SK-N-SH (cell line): ENCODE measurements around the gene PIGN. TPM values are rescaled to one million over a fixed set of nuclear protein-coding genes. Genes with fewer than 3 reads are reported as not detected.

Source experiments
- CTCF ChIA-PET: fragments of 300-600, 350-600 bp; formaldehyde crosslinking; extraction: SDS; loops from one replicate; lab custom pipeline; 2021; lab: Yijun Ruan, JAX
- POLR2A ChIA-PET: fragments of 350-600 bp; sonication (Branson Sonifier 250); formaldehyde crosslinking; extraction: SDS; loops from one replicate; lab custom pipeline; 2020; ENCODE audit warnings: antibody characterized with exemption, inconsistent platforms; lab: Yijun Ruan, JAX
- DNase-seq: peaks from one replicate; pipeline ENCODE4 v3.0.0; 2012
- H2AFZ ChIP-seq: fragments of 200-600 bp; sonication (generic); 2 replicates; pipeline ENCODE4 v1.8.1; 2016; ENCODE audit warnings: antibody characterized with exemption, mild to moderate bottlenecking, low read depth
- H3F3A ChIP-seq: fragments of 200-600 bp; sonication (generic); replicated peaks from 2 replicates; pipeline ENCODE3; 2016; ENCODE audit warnings: antibody characterized with exemption, mild to moderate bottlenecking; ENCODE audit not compliant: insufficient read depth
- H3K27ac ChIP-seq, 2 experiments: fragments of 200-500 bp in 1 of 2; fragments of 200-600 bp in 1 of 2; sonication (Bioruptor generic) in 1 of 2; sonication (generic), shearing (Covaris generic) in 1 of 2; 2 replicates each; pipeline versions ENCODE4 v1.5.1 to v1.6.1; 2014 to 2016; ENCODE audit warnings: low read depth in 2 of 2, inconsistent platforms in 1 of 2, low read length in 1 of 2, mild to moderate bottlenecking in 1 of 2, mixed read lengths in 1 of 2
- H3K27me3 ChIP-seq: fragments of 200-600 bp; sonication (generic), shearing (Covaris generic); 2 replicates; pipeline ENCODE4 v1.6.1; 2016; ENCODE audit warnings: mixed run types; ENCODE audit not compliant: insufficient read depth
- H3K36me3 ChIP-seq, 2 experiments: fragments of 200-500 bp in 1 of 2; fragments of 200-600 bp in 1 of 2; sonication (Bioruptor generic) in 1 of 2; sonication (generic) in 1 of 2; replicated peaks in 1 of 2; 2 replicates each; pipeline versions ENCODE3 to v1.5.1; 2014 to 2016; ENCODE audit warnings: low read length in 1 of 2, mild to moderate bottlenecking in 1 of 2; ENCODE audit not compliant: insufficient read depth in 2 of 2, control insufficient read depth in 1 of 2
- H3K4me1 ChIP-seq, 2 experiments: fragments of 200-500 bp in 1 of 2; fragments of 200-600 bp in 1 of 2; sonication (Bioruptor generic) in 1 of 2; sonication (generic), shearing (Covaris generic) in 1 of 2; 2 replicates each; pipeline versions ENCODE4 v1.5.1 to v1.6.1; 2014 to 2016; ENCODE audit warnings: low read depth in 1 of 2, low read length in 1 of 2, mixed run types in 1 of 2; ENCODE audit not compliant: insufficient read depth in 2 of 2, control insufficient read depth in 1 of 2
- H3K4me2 ChIP-seq: fragments of 200-600 bp; sonication (generic), shearing (Covaris generic); 2 replicates; pipeline ENCODE4 v1.6.1; 2017; ENCODE audit warnings: mixed run types
- H3K4me3 ChIP-seq, 2 experiments: fragments of 200-500 bp in 1 of 2; fragments of 200-600 bp in 1 of 2; sonication (Bioruptor generic) in 1 of 2; sonication (generic), shearing (Covaris generic) in 1 of 2; 2 replicates each; pipeline versions ENCODE4 v1.5.1 to v1.8.1; 2014 to 2016; ENCODE audit warnings: low read depth in 2 of 2, inconsistent platforms in 1 of 2, low read length in 1 of 2, mild to moderate bottlenecking in 1 of 2, mixed read lengths in 1 of 2, moderate library complexity in 1 of 2
- H3K79me2 ChIP-seq: fragments of 200-600 bp; sonication (generic); 2 replicates; pipeline ENCODE4 v1.8.1; 2017; ENCODE audit warnings: mild to moderate bottlenecking; ENCODE audit not compliant: insufficient read depth
- H3K9ac ChIP-seq: fragments of 200-600 bp; sonication (generic); 2 replicates; pipeline ENCODE4 v1.6.1; 2017; ENCODE audit warnings: mixed run types
- H3K9me2 ChIP-seq: fragments of 200-600 bp; sonication (generic); 2 replicates; pipeline ENCODE4 v1.6.1; 2017; ENCODE audit warnings: mixed run types
- H3K9me3 ChIP-seq: fragments of 200-600 bp; sonication (generic); 2 replicates; pipeline ENCODE4 v1.6.1; 2017; ENCODE audit warnings: mixed run types, mild to moderate bottlenecking, moderate library complexity
- H4K20me1 ChIP-seq: fragments of 200-600 bp; sonication (generic); 2 replicates; pipeline ENCODE4 v1.6.1; 2017; ENCODE audit warnings: mild to moderate bottlenecking, mixed run types; ENCODE audit not compliant: insufficient read depth
- ELF1 ChIP-seq: IDR thresholded peaks from 2 replicates; pipeline ENCODE4 v1.4.0; 2012
- EP300 ChIP-seq, 2 experiments: IDR thresholded peaks; 2 replicates each; pipeline versions ENCODE4 v1.4.0 to v1.6.1; 2012; ENCODE audit warnings: borderline replicate concordance in 1 of 2, low read depth in 1 of 2, low read length in 1 of 2
- EZH2phosphoT487 ChIP-seq: fragments of 200-600 bp; sonication (generic); IDR thresholded peaks from 2 replicates; pipeline ENCODE4 v1.6.1; 2017; ENCODE audit warnings: low read depth, mixed run types, mild to moderate bottlenecking, antibody characterized with exemption, moderate library complexity, borderline replicate concordance
- FOSL2 ChIP-seq: IDR thresholded peaks from 2 replicates; pipeline ENCODE4 v1.4.0; 2012; ENCODE audit warnings: low read depth, mild to moderate bottlenecking, moderate library complexity, borderline replicate concordance
- FOXJ3 ChIP-seq: sonication (generic); formaldehyde crosslinking; IDR thresholded peaks from 2 replicates; pipeline ENCODE4 v1.5.1; 2020; ENCODE audit warnings: mild to moderate bottlenecking, missing genetic modification reagents
- MEF2A ChIP-seq: IDR thresholded peaks from 2 replicates; pipeline ENCODE4 v1.4.0; 2012; ENCODE audit warnings: low read depth, borderline replicate concordance
- MXI1 ChIP-seq: IDR thresholded peaks from 2 replicates; pipeline ENCODE4 v1.6.1; 2012; ENCODE audit warnings: mild to moderate bottlenecking, low read depth, low read length, improper control_type of control experiment
- NFIC ChIP-seq: IDR thresholded peaks from 2 replicates; pipeline ENCODE4 v1.4.0; 2012; ENCODE audit warnings: borderline replicate concordance
- NRF1 ChIP-seq: IDR thresholded peaks from 2 replicates; pipeline ENCODE4 v1.6.1; 2012; ENCODE audit warnings: low read depth, mild to moderate bottlenecking, low read length
- POLR2AphosphoS5 ChIP-seq: IDR thresholded peaks from 2 replicates; pipeline ENCODE4 v1.6.1; 2012; ENCODE audit warnings: low read depth, low read length
- RAD21 ChIP-seq: IDR thresholded peaks from 2 replicates; pipeline ENCODE4 v1.6.1; 2012; ENCODE audit warnings: mild to moderate bottlenecking, low read length
- RCOR1 ChIP-seq: fragments of 150-350 bp; IDR thresholded peaks from 2 replicates; pipeline ENCODE4 v1.6.1; 2017; ENCODE audit warnings: antibody characterized with exemption, low read length
- SIN3A ChIP-seq: IDR thresholded peaks from 2 replicates; pipeline ENCODE4 v1.6.1; 2012; ENCODE audit warnings: low read depth, mild to moderate bottlenecking, low read length, moderate library complexity, borderline replicate concordance
- SMC3 ChIP-seq: IDR thresholded peaks from 2 replicates; pipeline ENCODE4 v1.6.1; 2012; ENCODE audit warnings: low read depth, low read length, improper control_type of control experiment
- TCF12 ChIP-seq: IDR thresholded peaks from 2 replicates; pipeline ENCODE4 v1.4.0; 2012
- WGBS: methylation state at CpG from one replicate; pipeline ENCODE4 v1.1.6; 2017; ENCODE audit warnings: low lambda C conversion rate; 5-methylcytosine and 5-hydroxymethylcytosine counted together
- polyA plus RNA-seq, 3 experiments: library from polyadenylated mRNA; depleted of rRNA; stranded (reverse); fragments of >200 nt; gene quantifications; 2 replicates each; pipeline ENCODE4 v1.2.3, GENCODE V29; 2012
- TF ChIP-seq, protein P1 (sequence below): IDR thresholded peaks from 2 replicates; pipeline ENCODE4 v1.4.0; 2012; ENCODE audit warnings: low read depth
- TF ChIP-seq, protein P2 (sequence below): IDR thresholded peaks from 2 replicates; pipeline ENCODE4; 2012
- TF ChIP-seq, protein P3 (sequence below): IDR thresholded peaks from 2 replicates; pipeline ENCODE4 v1.4.0; 2012; ENCODE audit warnings: low read depth, borderline replicate concordance

The PIGN gene
- polyA plus RNA-seq, 1 of the 3 experiments (the other 2 are of a cell fraction), result 6.1 TPM

DNA sequence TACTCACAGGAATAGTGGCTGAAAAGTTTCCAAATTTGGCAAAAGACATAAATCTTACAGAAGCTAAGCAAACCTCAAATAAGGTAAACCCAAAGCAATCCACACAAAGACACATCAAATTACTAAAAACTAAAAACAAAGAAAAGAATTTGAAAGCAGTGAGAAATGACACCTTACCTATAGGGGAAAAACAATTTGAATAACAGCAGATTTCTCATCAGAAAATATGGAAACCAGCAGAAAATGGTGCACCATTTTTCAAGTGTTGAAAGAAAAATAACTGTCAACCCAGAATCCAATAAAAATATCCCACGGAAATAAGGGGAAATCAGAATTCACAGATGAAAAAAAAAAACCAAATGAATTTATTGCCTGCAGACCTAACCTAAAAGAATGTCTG is 138.6 kb downstream of the PIGN start:
- no peaks in the 10 kb centered on the region for H3K79me2 ChIP-seq
- no peak overlapping the region for H3K4me2 ChIP-seq
- no peak overlapping the region for H3K9ac ChIP-seq
- no peak overlapping the region for H3K4me3 ChIP-seq
- H3K4me1 ChIP-seq, result peaks cover 10 to 12% of the 10 kb centered on the region in 2 experiments; a peak in 3 of 4 replicates
- H3K27ac ChIP-seq, result no peak overlapping the region
- WGBS, result 83% methylated on average over 1 of the region's 1 CpG
- DNase-seq, result no peak
- no peak overlapping the region for H2AFZ ChIP-seq
- CTCF ChIA-PET, result no interaction called here
- POLR2A ChIA-PET, result no interaction called here
- peaks cover 0 to 6% of the 10 kb centered on the region in 2 experiments for H3K36me3 ChIP-seq
- no peaks in the 10 kb centered on the region for H3K9me2 ChIP-seq
- peaks cover 5% of the 10 kb centered on the region for H3F3A ChIP-seq
- no peaks in the 10 kb centered on the region for H3K27me3 ChIP-seq
- no peaks in the 10 kb centered on the region for H4K20me1 ChIP-seq
- no peaks in the 10 kb centered on the region for H3K9me3 ChIP-seq
- no peak for TF ChIP-seq FOSL2
- no peak for TF ChIP-seq FOXJ3 (CRISPR knock-in tag)
- no peak for TF ChIP-seq RAD21
- TF ChIP-seq, protein P1, sequence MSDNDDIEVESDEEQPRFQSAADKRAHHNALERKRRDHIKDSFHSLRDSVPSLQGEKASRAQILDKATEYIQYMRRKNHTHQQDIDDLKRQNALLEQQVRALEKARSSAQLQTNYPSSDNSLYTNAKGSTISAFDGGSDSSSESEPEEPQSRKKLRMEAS, result no peak
- no peak for TF ChIP-seq TCF12
- TF ChIP-seq NRF1, result no peak
- no peak for TF ChIP-seq EP300 (IDR thresholded peaks at IDR 0.05; ENCODE audit: borderline replicate concordance in 1 of 2, low read depth in 1 of 2, low read length in 1 of 2)
- TF ChIP-seq, protein P2, sequence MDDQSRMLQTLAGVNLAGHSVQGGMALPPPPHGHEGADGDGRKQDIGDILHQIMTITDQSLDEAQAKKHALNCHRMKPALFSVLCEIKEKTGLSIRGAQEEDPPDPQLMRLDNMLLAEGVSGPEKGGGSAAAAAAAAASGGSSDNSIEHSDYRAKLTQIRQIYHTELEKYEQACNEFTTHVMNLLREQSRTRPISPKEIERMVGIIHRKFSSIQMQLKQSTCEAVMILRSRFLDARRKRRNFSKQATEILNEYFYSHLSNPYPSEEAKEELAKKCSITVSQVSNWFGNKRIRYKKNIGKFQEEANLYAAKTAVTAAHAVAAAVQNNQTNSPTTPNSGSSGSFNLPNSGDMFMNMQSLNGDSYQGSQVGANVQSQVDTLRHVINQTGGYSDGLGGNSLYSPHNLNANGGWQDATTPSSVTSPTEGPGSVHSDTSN, result no peak
- no peak for TF ChIP-seq NFIC
- no peak for TF ChIP-seq MXI1
- no peak for TF ChIP-seq SIN3A

DNA sequence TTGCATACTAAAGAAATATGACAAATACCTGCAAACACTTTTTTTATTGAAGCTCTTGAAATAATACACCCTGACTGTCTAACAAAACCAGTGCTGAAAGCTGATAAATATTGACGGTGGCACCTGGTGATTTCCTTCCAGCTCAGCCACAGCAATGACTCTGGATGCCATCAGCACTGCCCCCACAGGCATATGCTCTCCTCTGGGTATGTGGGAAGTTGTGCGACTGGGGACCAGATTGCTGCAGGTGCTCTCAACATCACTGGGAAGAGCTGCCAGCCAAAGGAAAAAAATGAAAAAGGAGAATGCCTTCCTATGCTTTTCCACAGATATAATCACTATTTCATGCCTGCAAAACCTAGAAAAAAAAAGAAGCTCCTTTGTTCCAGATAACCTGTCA is 141.5 kb downstream of the PIGN start:
- Histone ChIP-seq H3K27ac (no peak overlapping the region; a peak in 1 of 4 replicates), H3K9me3 (no peaks in the 10 kb centered on the region), H3K27me3 (no peaks in the 10 kb centered on the region), H3K4me1 (peaks cover 10 to 12% of the 10 kb centered on the region in 2 experiments; a peak in 3 of 4 replicates), H3K79me2 (no peaks in the 10 kb centered on the region), H4K20me1 (no peaks in the 10 kb centered on the region), H3K9me2 (no peaks in the 10 kb centered on the region), H3K9ac (no peak overlapping the region), H3K4me2 (no peak overlapping the region), H3K4me3 (no peak overlapping the region), H3F3A (peaks cover 5% of the 10 kb centered on the region), H3K36me3 (no peaks in the 10 kb centered on the region), H2AFZ (no peak overlapping the region)
- no peak for DNase-seq
- WGBS, result 57% methylated on average over 2 of the region's 2 CpGs
- CTCF ChIA-PET, result interaction anchor here (1.3 to 1.7 kb wide), 4 partner anchors 9 to 145 kb away, joined by 3 to 5 read pairs (median 4); no protein-coding TSS in a partner anchor
- no peak for TF ChIP-seq SMC3
- TF ChIP-seq POLR2AphosphoS5, result no peak
- no peak for TF ChIP-seq FOSL2
- TF ChIP-seq MXI1, result no peak
- no peak for TF ChIP-seq ELF1
- no peak for TF ChIP-seq TCF12
- TF ChIP-seq NFIC, result no peak
- TF ChIP-seq, protein P1, result no peak
- no peak for TF ChIP-seq NRF1
- TF ChIP-seq, protein P3, sequence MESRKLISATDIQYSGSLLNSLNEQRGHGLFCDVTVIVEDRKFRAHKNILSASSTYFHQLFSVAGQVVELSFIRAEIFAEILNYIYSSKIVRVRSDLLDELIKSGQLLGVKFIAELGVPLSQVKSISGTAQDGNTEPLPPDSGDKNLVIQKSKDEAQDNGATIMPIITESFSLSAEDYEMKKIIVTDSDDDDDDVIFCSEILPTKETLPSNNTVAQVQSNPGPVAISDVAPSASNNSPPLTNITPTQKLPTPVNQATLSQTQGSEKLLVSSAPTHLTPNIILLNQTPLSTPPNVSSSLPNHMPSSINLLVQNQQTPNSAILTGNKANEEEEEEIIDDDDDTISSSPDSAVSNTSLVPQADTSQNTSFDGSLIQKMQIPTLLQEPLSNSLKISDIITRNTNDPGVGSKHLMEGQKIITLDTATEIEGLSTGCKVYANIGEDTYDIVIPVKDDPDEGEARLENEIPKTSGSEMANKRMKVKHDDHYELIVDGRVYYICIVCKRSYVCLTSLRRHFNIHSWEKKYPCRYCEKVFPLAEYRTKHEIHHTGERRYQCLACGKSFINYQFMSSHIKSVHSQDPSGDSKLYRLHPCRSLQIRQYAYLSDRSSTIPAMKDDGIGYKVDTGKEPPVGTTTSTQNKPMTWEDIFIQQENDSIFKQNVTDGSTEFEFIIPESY, result no peak
- TF ChIP-seq RCOR1, result no peak
- no peak for TF ChIP-seq EZH2phosphoT487
- TF ChIP-seq MEF2A, result no peak
- TF ChIP-seq FOXJ3 (CRISPR knock-in tag), result no peak
- TF ChIP-seq, protein P2, result no peak
- POLR2A ChIA-PET, result interaction anchor here (0.6 kb wide), 1 partner anchor 74 kb away, joined by 3 read pairs; no protein-coding TSS in a partner anchor
